Measurements from ENCODE around the gene PSAP.
"Not testable (repeated sequence)": the region's sequence is repeated elsewhere in the genome, so short reads cannot be mapped to it uniquely, and the experiment has no call there.

Gene PSAP

GRCh38 chr10:71873582-71874211, 22.6 kb upstream of the PSAP start:
- no peak for DNase-seq

GRCh38 chr10:71869601-71870000, 18.6 kb upstream of the PSAP start:
- not testable (repeated sequence) for DNase-seq

GRCh38 chr10:71868192-71868697, 17.2 kb upstream of the PSAP start:
- no peak for DNase-seq

- DNase-seq, result no peak
Observed at GRCh38 chr10:71865561-71866041, 14.6 kb upstream of the PSAP start.

- no peak for DNase-seq
Observed at GRCh38 chr10:71864911-71865361, 13.9 kb upstream of the PSAP start.

- no peak for DNase-seq
Observed at GRCh38 chr10:71863203-71863602, 12.2 kb upstream of the PSAP start.

DNA sequence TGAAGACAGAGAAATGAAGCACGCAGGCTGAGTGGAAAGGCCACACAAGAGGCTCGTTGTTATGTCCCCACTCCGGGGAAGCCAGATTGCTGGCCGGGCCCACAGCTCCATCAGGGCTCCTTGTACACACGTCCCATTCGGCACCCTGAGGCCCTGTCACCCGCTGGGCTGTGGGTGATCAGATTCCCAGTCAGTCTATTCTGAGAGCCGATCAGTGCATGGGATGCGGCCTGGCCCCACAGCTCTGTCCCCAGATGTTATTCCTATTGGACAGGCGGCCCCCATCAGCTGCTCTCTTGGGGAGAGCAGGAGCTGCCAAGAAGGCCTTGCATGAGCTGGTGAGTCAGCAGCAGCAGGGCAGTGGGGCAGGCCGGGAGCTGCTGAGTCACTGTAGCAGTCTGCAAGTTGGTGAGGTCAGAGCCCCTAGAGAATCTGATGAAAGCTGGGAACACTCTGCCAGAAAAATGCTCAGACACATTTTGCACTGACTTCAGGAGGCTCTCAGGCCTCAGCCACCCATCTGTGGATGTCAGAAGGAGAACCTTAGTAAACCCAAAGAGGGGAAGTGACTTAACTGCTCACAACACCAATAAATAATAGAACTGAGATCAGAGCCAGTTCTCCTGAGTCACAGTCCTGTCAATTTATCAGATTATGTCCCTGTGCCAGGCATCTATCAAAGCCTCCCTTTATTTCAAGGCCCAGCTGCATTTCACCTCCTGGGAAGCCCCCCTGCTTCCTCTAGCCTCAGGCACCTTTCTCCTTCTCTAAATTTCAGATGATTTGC, 9.4 kb upstream of the PSAP start:
- DNase-seq, result peak; percentile 64

- DNase-seq, result no peak
Observed at GRCh38 chr10:71857934-71858890, 7.2 kb upstream of the PSAP start.

- no peak for DNase-seq
Observed at GRCh38 chr10:71856619-71857018, 5.6 kb upstream of the PSAP start.

GRCh38 chr10:71854031-71854430, 3.0 kb upstream of the PSAP start:
- no peak for DNase-seq

GRCh38 chr10:71852355-71852937, 1.4 kb upstream of the PSAP start:
- DNase-seq, result no peak

- DNase-seq, result not testable (repeated sequence)
Observed at GRCh38 chr10:71851465-71852095, 529 bp upstream of the PSAP start.

DNA sequence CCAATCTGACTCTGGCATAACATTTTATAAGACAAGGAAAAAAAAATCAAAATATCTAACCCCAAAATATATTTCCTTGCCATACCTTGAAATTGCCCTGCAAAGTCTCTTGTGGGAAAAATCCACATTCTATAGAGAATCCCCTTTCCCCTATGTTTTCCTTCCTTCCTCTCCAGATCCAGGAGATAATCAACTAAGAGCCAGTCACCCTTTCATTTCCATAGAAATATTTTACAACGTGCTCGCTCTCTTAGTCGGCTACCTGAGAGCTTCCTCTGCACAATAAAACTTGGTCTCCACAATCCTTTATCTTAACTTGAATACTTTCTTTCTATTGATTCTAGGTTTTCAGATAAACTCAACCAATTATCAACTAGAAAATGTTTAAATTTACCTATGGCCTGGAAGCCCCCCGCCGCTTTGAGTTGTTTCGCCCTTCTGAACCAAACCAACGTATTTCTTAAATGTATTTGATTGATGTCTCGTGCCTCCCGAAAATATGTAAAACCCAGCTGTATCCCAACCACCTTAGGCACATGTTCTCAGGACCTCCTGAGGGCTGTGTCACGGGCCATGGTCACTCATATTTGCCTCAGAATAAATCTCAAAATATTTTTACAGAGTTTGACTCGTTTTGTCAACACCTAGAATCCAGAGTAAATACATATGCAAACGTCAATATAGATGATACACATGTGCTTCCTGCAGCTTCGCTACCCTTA, 869 bp downstream of the PSAP start:
- no peak for DNase-seq

GRCh38 chr10:71849461-71849908, 1.6 kb downstream of the PSAP start:
- DNase-seq, result no peak

- no peak for DNase-seq
Observed at GRCh38 chr10:71848325-71849275, 2.5 kb downstream of the PSAP start.

DNA sequence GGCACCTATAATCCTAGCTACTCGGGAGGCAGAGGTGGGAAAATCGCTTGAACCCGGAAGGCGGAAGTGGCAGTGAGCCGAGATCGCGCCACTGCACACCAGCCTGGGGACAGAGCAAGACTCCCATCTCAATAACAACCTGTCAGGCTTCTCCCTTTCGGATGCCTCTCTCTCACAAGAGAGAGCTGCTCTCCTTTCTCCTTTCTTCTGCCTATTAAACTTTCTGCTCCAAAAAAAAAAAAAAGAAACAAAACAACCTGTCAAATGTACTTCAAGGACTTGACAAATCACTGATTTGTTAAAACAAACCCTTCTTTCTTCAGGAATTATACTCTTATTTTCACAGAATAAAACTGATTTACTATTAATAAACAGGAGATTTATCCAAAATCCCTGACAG, 3.6 kb downstream of the PSAP start:
- no peak for DNase-seq

- no peak for DNase-seq
Observed at GRCh38 chr10:71846816-71847215, 4.2 kb downstream of the PSAP start.

DNA sequence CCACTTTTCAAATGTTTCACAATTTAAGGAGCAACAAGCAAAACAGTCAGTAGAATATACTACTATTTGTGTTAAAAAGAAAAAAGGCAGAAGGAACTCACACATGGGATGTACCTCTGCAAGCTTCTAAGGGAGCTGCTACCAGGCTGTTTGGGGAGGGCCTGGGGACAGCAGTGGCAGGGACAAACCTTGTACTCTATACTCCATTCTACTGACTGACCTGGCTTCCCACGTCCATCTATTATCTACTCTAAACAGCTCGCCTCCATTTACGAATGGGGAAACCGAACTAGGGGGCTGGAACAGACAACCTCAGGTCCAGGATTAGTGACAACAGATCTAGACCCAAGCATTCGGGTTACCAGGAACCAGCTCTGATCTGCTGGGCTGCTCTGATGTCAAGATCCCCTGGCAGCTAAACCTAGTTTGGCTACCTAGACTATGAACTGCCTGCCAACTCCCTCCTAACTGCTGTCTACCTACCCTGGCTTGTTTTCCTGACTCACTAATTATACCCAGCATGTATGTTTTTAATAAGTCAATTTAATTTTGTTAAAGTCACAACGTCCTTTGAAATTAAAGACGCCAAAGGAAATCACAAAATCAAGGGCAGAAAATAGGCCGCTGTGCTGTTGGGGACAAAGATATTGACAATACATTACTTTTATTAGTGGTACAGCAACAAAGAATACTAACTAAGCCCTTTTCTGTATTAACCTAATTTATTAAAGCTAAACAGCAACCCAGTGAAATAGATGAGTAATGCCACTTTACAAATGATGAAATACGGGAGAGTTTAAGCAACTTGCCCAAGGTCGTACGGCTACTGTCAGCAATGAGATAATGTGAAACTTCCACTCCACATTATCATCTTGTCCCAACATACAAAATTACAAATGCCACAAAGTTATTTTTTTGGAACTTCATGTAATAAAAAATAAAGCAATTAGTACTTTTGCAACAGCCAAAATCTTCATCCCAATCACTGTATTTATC, 5.3 kb downstream of the PSAP start:
- DNase-seq, result no peak

DNA sequence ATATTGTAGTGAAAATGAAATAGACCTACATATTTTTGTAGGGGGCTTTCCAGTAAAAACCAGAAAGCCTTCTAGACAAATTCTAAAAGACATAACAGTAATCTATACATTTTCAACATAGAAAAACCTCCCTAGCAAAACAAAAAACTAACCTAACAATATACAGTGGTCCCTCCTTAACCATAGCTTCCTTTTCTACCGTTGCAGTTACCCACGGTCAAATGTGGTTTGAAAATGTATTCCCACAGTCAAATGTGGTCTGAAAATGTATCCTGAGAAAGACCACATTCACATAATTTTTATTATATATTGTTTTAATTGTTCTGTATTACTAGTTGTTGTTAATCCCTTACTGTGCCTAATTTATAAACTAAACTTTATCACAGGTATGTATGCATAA, 6.4 kb downstream of the PSAP start:
- DNase-seq, result no peak
